IgD-negative memory B cell (primary cell): ENCODE results near the gene FNDC3B. TPM values are rescaled to one million over a fixed set of nuclear protein-coding genes. Genes with fewer than 3 reads are reported as not detected.

Experiments used
- H3K27ac Mint-ChIP-seq, 3 donors: one replicate each; pipeline ENCODE4 v1.8.0; 2020 to 2022; ENCODE audit warnings: mild to moderate bottlenecking in 3 of 3, mixed read lengths in 3 of 3, moderate library complexity in 1 of 3
- H3K27me3 Mint-ChIP-seq: one replicate; pipeline ENCODE4 v1.8.0; 2021; ENCODE audit warnings: mixed read lengths
- H3K36me3 Mint-ChIP-seq: one replicate; pipeline ENCODE4 v1.8.0; 2020; ENCODE audit warnings: mild to moderate bottlenecking, mixed read lengths
- H3K4me1 Mint-ChIP-seq, 3 donors: one replicate each; pipeline ENCODE4 v1.8.0; 2020 to 2022; ENCODE audit warnings: mixed read lengths in 3 of 3, mild to moderate bottlenecking in 1 of 3
- H3K4me3 Mint-ChIP-seq, 4 donors: one replicate each; pipeline ENCODE4 v1.8.0; 2020 to 2022; ENCODE audit warnings: mild to moderate bottlenecking in 4 of 4, mixed read lengths in 4 of 4, moderate library complexity in 3 of 4
- H3K9me3 Mint-ChIP-seq, 3 donors: one replicate each; pipeline ENCODE4 v1.8.0; 2020 to 2021; ENCODE audit warnings: mixed read lengths in 3 of 3, mild to moderate bottlenecking in 1 of 3
- polyA plus RNA-seq: library from polyadenylated mRNA; unstranded; fragments of 300-500 nt; fragmentation: Illumina TruSeq; gene quantifications from one replicate; pipeline ENCODE4 v1.2.3, GENCODE V29; 2021

FNDC3B gene
- polyA plus RNA-seq, 1 donor from 2014 or later: 3.5 TPM

GRCh38 chr3:172380632-172381031, 341.3 kb downstream of the FNDC3B start:
- Mint-ChIP-seq H3K4me3 (no peak overlapping the region), H3K27ac (peak overlapping the region in 1 of 3 donors; percentile 11), H3K36me3 (peaks cover 28% of the 10 kb centered on the region), H3K4me1 (no peaks in the 10 kb centered on the region), H3K9me3 (peaks cover 2 to 6% (median 5%) of the 10 kb centered on the region in 3 donors), H3K27me3 (no peaks in the 10 kb centered on the region)

GRCh38 chr3:172383306-172383796, 344.0 kb downstream of the FNDC3B start:
- no peaks in the 10 kb centered on the region for H3K27me3 Mint-ChIP-seq
- peaks cover 2 to 6% (median 5%) of the 10 kb centered on the region in 3 donors for H3K9me3 Mint-ChIP-seq
- H3K36me3 Mint-ChIP-seq: peaks cover 28% of the 10 kb centered on the region
- no peak overlapping the region for H3K27ac Mint-ChIP-seq
- no peak overlapping the region for H3K4me3 Mint-ChIP-seq
- no peaks in the 10 kb centered on the region for H3K4me1 Mint-ChIP-seq

DNA sequence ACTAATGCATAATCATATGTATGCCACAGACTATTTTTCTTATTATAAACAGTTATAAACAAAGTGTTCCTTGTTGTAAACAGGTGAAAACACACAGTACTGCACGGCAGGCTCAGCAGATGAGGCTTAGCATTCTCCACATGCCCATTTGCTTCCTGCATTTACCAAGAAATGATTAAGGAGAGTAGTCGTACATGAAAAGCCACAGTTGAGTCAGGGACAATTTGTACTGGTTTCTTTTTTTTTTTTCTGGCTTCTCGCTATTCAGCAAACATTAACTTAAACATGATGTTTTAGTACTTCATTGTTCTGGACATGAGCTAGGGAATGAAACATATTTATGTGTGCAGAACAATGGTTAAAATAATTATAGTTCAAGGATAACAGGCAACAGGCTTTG, 345.5 kb downstream of the FNDC3B start:
- Mint-ChIP-seq H3K4me3 (no peak overlapping the region), H3K27ac (no peak overlapping the region), H3K27me3 (no peaks in the 10 kb centered on the region), H3K36me3 (peaks cover 18% of the 10 kb centered on the region), H3K9me3 (peaks cover 2 to 6% (median 5%) of the 10 kb centered on the region in 3 donors), H3K4me1 (no peaks in the 10 kb centered on the region)

DNA sequence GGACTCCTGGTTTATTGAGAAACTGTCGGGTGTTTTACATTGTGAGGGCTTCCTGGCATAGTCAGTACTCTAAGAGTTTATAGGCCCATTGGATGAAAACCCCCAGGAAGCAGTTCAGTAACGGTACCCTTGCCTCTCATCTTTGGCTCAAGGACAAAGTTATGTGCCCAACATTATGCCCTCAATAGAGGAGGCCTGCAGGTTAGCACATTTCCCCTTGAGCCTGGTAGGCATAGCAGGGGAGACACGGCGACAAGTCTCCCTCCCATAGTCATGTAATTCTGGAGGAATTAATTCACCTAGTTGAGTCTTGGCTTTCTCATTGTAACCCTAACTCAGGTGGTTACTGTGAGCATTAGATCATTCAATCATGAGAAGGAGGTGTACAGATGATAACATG, 348.4 kb downstream of the FNDC3B start:
- no peak overlapping the region for H3K4me3 Mint-ChIP-seq
- H3K36me3 Mint-ChIP-seq: peaks cover 2% of the 10 kb centered on the region
- no peaks in the 10 kb centered on the region for H3K27me3 Mint-ChIP-seq
- no peak overlapping the region for H3K27ac Mint-ChIP-seq
- no peaks in the 10 kb centered on the region for H3K9me3 Mint-ChIP-seq
- no peaks in the 10 kb centered on the region for H3K4me1 Mint-ChIP-seq

GRCh38 chr3:172388412-172389078, 349.2 kb downstream of the FNDC3B start:
- Mint-ChIP-seq H3K4me1 (no peaks in the 10 kb centered on the region), H3K27ac (no peak overlapping the region)

DNA sequence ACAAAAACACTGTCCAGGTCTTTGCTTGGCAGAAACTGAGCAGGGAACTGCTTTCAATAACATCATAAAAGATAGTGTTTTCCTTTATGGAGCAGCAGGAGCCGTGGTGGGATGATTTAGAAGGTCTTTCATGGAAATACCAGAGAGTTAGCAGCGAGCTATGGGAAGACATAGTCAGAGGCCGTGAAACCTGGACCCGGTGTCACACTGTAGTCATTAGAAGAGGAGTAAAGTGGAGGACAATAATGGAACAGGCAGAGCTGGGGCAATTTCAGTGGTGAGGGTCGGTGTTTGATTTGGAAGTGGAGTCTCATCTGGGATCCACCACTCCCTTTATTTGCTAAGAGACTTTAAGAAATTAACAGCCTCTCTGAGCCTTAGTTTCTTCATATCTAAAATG, 351.4 kb downstream of the FNDC3B start:
- H3K4me1 Mint-ChIP-seq: no peaks in the 10 kb centered on the region
- no peaks in the 10 kb centered on the region for H3K27me3 Mint-ChIP-seq
- H3K27ac Mint-ChIP-seq: no peak overlapping the region
- peaks cover 5% of the 10 kb centered on the region for H3K36me3 Mint-ChIP-seq
- H3K4me3 Mint-ChIP-seq: no peak overlapping the region
- H3K9me3 Mint-ChIP-seq: peaks cover 0 to 7% (median 0%) of the 10 kb centered on the region in 3 donors

More at GRCh38 chr3:172388412-172389078, 349.2 kb downstream of the FNDC3B start:
- peaks cover 0 to 7% (median 0%) of the 10 kb centered on the region in 3 donors for H3K9me3 Mint-ChIP-seq
- no peaks in the 10 kb centered on the region for H3K27me3 Mint-ChIP-seq
- H3K4me3 Mint-ChIP-seq: no peak overlapping the region
- H3K36me3 Mint-ChIP-seq: peaks cover 3% of the 10 kb centered on the region

- H3K4me1 Mint-ChIP-seq: no peaks in the 10 kb centered on the region
- H3K27me3 Mint-ChIP-seq: no peaks in the 10 kb centered on the region
- H3K4me3 Mint-ChIP-seq: no peak overlapping the region
- H3K27ac Mint-ChIP-seq: no peak overlapping the region
- peaks cover 4% of the 10 kb centered on the region for H3K36me3 Mint-ChIP-seq
- H3K9me3 Mint-ChIP-seq: peaks cover 0 to 7% (median 0%) of the 10 kb centered on the region in 3 donors
These were observed 352.4 kb downstream of the FNDC3B start for GRCh38 chr3:172391592-172392302.

- Mint-ChIP-seq H3K27ac (no peak overlapping the region), H3K4me3 (no peak overlapping the region), H3K27me3 (no peaks in the 10 kb centered on the region), H3K36me3 (peaks cover 4% of the 10 kb centered on the region), H3K4me1 (no peaks in the 10 kb centered on the region), H3K9me3 (peaks cover 0 to 7% (median 0%) of the 10 kb centered on the region in 3 donors)
These were observed 355.3 kb downstream of the FNDC3B start for GRCh38 chr3:172394692-172395091.

GRCh38 chr3:172396400-172396799, 357.0 kb downstream of the FNDC3B start:
- no peaks in the 10 kb centered on the region for H3K27me3 Mint-ChIP-seq
- H3K27ac Mint-ChIP-seq: no peak overlapping the region
- H3K9me3 Mint-ChIP-seq: peaks cover 0 to 7% (median 0%) of the 10 kb centered on the region in 3 donors
- no peak overlapping the region for H3K4me3 Mint-ChIP-seq
- peaks cover 5% of the 10 kb centered on the region for H3K36me3 Mint-ChIP-seq
- no peaks in the 10 kb centered on the region for H3K4me1 Mint-ChIP-seq

DNA sequence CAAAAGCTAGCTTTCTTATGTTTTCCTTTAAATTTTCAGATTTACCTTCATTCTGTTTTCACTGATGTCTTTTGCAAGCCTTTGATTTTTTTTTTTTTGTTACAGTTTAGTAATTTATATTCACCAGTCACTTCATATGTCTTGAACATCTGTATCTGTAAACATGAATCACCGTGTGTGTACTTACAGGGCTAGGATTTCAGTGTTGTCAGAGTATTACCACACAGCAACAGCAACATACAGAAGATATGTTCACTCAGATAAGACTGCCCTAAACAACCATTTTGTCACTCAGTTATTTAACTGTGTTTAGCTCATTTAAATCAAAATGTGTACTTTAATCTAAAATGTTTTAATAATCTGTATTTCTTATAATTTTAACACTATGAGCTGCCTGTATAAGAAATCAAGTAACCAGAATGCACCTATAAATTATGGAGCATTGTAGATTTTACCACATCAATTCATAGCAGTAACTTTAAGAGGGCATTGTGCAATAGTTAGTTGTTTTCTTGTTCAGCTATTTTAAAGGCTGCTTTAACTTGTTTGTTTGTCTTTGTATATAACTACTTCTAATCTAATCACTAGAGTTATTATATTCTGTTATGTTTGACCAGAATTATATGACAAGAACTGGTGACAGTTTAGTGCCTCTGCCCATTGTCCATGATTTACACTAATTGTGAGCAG, 358.5 kb downstream of the FNDC3B start:
- Mint-ChIP-seq H3K9me3 (peaks cover 2 to 7% (median 4%) of the 10 kb centered on the region in 3 donors), H3K27me3 (no peaks in the 10 kb centered on the region), H3K36me3 (peaks cover 10% of the 10 kb centered on the region), H3K27ac (no peak overlapping the region), H3K4me3 (no peak overlapping the region), H3K4me1 (no peaks in the 10 kb centered on the region)

DNA sequence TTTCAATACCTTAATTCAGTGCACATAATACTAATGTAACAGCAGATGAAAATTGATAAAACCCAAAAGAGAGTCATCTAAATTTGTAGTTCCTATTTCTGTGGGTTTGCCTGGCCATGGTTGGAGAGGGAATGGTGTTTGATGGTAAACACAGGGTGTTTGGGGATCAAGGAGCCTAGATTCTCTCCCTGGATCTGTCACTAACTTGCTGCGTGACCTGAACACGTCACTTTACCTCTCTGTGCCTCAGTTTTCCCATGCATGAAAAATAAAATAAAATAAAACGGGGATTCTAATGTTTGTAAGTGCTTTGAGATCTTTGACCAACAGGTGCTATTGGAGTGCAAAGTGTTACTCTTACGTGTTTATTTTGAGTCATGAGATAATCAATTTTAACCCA, 359.1 kb downstream of the FNDC3B start:
- Mint-ChIP-seq H3K27me3 (no peaks in the 10 kb centered on the region), H3K9me3 (peaks cover under 1 to 4% (median 2%) of the 10 kb centered on the region in 3 donors), H3K36me3 (peaks cover 8% of the 10 kb centered on the region), H3K27ac (no peak overlapping the region), H3K4me3 (no peak overlapping the region), H3K4me1 (no peaks in the 10 kb centered on the region)

GRCh38 chr3:172402090-172402489, 362.7 kb downstream of the FNDC3B start:
- H3K36me3 Mint-ChIP-seq: peaks cover 6% of the 10 kb centered on the region
- H3K4me1 Mint-ChIP-seq: no peaks in the 10 kb centered on the region
- no peak overlapping the region for H3K27ac Mint-ChIP-seq
- H3K27me3 Mint-ChIP-seq: no peaks in the 10 kb centered on the region
- no peak overlapping the region for H3K4me3 Mint-ChIP-seq
- H3K9me3 Mint-ChIP-seq: peaks cover 0 to 4% (median 2%) of the 10 kb centered on the region in 3 donors

- Mint-ChIP-seq H3K27ac (no peak overlapping the region), H3K27me3 (no peaks in the 10 kb centered on the region), H3K4me1 (no peaks in the 10 kb centered on the region), H3K9me3 (peaks cover 0 to 4% (median 2%) of the 10 kb centered on the region in 3 donors), H3K4me3 (no peak overlapping the region), H3K36me3 (peaks cover 6% of the 10 kb centered on the region)
These were observed 363.7 kb downstream of the FNDC3B start for GRCh38 chr3:172402892-172403643.

DNA sequence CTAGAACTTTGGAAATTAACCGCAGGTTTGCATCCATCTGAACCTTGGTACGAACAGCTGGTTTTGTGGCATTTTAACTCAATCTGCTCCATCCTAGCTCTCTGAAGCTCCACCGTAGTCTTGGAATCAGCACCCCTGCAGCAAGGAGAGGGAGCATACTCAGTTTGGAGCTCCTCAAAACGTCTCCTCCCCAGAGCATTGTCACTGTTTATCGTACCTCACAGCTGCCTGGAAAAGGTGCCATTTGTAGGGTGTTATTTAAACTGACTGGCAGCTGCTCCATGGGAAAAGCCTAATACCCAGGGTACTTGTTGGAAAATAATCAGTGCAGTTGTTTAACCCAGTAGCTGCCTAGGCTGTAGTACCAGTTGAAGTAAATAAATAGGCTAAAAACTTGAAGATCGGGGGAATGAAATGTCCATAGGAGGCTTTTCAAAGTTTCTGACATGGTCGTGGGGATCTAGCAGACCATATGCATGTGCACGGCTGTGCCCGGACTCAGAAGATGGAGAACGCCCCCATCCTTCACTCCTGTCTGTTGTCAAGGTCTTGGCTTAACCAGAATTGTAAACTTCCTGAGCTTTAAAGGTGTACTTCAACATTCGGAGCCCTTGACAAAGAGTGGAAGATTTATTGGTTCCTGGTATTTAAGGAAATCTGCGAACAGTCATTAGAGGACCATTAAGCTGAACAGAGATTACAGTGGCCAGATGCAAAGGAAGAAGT, 365.0 kb downstream of the FNDC3B start:
- H3K9me3 Mint-ChIP-seq: peaks cover 0 to 4% (median 2%) of the 10 kb centered on the region in 3 donors
- H3K4me3 Mint-ChIP-seq: no peak overlapping the region
- H3K27me3 Mint-ChIP-seq: no peaks in the 10 kb centered on the region
- peaks cover 6% of the 10 kb centered on the region for H3K36me3 Mint-ChIP-seq
- H3K27ac Mint-ChIP-seq: no peak overlapping the region
- H3K4me1 Mint-ChIP-seq: no peaks in the 10 kb centered on the region
